Activated B cell treated with CpG ODN at 0.5 μM for 24 hours (primary cell): ENCODE measurements around the gene MYLK. TPM values are rescaled to one million over a fixed set of nuclear protein-coding genes. Genes with fewer than 3 reads are reported as not detected.

Experiments
- ATAC-seq: fragments of 200-7000 bp; cut with Tn5 transposase; one replicate; pipeline ENCODE4 v1.10.0; 2021; ENCODE audit warnings: low read depth, mild to moderate bottlenecking, moderate library complexity
- CTCF ChIA-PET: fragments of 350-600 bp; sonication (Branson Sonifier 250); formaldehyde crosslinking; loops from one replicate; lab custom pipeline; 2021; ENCODE audit warnings: antibody characterized with exemption; lab: Charles Lee
- POLR2A ChIA-PET: fragments of 350-600 bp; sonication (Branson Sonifier 250); formaldehyde crosslinking; loops from one replicate; lab custom pipeline; 2021; ENCODE audit warnings: antibody characterized with exemption; lab: Charles Lee
- DNase-seq: peaks from one replicate; pipeline ENCODE4 v3.0.0; 2022
- H3K27ac Mint-ChIP-seq: one replicate; pipeline ENCODE4 v1.8.0; 2020; ENCODE audit warnings: mixed read lengths
- H3K27me3 Mint-ChIP-seq: one replicate; pipeline ENCODE4 v1.8.0; 2021; ENCODE audit warnings: mixed read lengths
- H3K36me3 Mint-ChIP-seq: one replicate; pipeline ENCODE4 v1.8.0; 2021; ENCODE audit warnings: low read depth, mixed read lengths
- H3K4me1 Mint-ChIP-seq: one replicate; pipeline ENCODE4 v1.8.0; 2021; ENCODE audit warnings: mixed read lengths
- H3K4me3 Mint-ChIP-seq: one replicate; pipeline ENCODE4 v1.8.0; 2020; ENCODE audit warnings: mild to moderate bottlenecking, mixed read lengths
- H3K9me3 Mint-ChIP-seq: one replicate; pipeline ENCODE4 v1.8.0; 2020; ENCODE audit warnings: mixed read lengths
- intact Hi-C: fragments of 100-400 bp; cut with micrococcal nuclease; formaldehyde crosslinking; loops from one replicate; pipeline ENCODE4 v1.15.1; 2024
- total RNA-seq: library from RNA; stranded (reverse); gene quantifications from 2 replicates; pipeline ENCODE4 v1.2.3, GENCODE V29; 2022
- TF ChIP-seq, protein P1 (sequence below): fragments of 200-600 bp; IDR thresholded peaks from one replicate; pipeline ENCODE4 v1.8.0; 2022; ENCODE audit warnings: antibody characterized with exemption, mild to moderate bottlenecking

MYLK gene
- total RNA-seq, 1 donor from 2014 or later = not detected

DNA sequence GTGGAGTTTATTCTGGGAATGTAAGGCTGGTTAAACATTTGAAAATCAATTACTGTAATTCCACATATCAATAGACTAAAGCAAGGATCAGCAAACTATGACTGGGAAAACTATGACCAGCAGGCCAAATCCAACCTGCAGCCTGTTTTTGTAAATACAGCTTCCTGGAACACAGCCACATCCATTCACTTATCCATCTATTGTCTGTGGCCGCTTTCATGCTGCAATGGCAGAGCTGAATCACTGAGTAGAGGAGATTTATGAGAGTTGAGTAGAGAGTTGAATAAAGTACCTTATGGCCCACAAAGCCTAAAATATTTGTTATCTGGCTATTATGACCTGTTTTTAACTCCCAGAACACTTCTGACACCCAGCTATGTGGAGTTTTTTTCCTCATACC is 12.2 kb downstream of the MYLK start:
- ATAC-seq (no peak), DNase-seq (no peak)
- Mint-ChIP-seq H3K27ac (no peak overlapping the region), H3K4me3 (no peak overlapping the region), H3K36me3 (no peaks in the 10 kb centered on the region), H3K4me1 (no peaks in the 10 kb centered on the region), H3K27me3 (no peaks in the 10 kb centered on the region), H3K9me3 (no peaks in the 10 kb centered on the region)
- TF ChIP-seq, protein P1, sequence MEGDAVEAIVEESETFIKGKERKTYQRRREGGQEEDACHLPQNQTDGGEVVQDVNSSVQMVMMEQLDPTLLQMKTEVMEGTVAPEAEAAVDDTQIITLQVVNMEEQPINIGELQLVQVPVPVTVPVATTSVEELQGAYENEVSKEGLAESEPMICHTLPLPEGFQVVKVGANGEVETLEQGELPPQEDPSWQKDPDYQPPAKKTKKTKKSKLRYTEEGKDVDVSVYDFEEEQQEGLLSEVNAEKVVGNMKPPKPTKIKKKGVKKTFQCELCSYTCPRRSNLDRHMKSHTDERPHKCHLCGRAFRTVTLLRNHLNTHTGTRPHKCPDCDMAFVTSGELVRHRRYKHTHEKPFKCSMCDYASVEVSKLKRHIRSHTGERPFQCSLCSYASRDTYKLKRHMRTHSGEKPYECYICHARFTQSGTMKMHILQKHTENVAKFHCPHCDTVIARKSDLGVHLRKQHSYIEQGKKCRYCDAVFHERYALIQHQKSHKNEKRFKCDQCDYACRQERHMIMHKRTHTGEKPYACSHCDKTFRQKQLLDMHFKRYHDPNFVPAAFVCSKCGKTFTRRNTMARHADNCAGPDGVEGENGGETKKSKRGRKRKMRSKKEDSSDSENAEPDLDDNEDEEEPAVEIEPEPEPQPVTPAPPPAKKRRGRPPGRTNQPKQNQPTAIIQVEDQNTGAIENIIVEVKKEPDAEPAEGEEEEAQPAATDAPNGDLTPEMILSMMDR = no peak
- intact Hi-C loops = no loop called here
- POLR2A ChIA-PET = no interaction called here
- CTCF ChIA-PET = no interaction called here

DNA sequence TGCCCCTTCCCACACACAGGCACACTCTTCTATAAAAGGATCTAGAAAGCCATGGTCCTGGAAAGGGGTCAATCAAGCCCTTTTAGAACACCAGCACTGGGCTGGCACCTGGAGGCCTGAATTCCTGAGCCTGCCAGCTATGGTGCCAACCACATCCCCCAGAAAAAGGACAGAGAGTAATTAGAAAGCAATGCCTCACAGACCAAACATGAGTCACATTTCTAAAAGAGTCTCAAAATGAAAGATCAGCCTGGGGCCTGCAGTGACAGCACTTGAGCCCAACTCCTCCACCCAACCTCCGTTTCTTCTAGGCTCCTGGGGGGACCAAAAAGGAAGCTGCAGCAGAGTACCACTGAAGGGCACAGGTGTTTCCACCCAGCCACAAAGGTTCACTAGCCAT is 14.1 kb downstream of the MYLK start:
- Mint-ChIP-seq H3K4me1 (no peaks in the 10 kb centered on the region), H3K36me3 (no peaks in the 10 kb centered on the region), H3K27ac (no peak overlapping the region), H3K4me3 (no peak overlapping the region), H3K27me3 (no peaks in the 10 kb centered on the region), H3K9me3 (no peaks in the 10 kb centered on the region)
- POLR2A ChIA-PET = no interaction called here
- TF ChIP-seq, protein P1 = no peak
- intact Hi-C loops = no loop called here
- DNase-seq (no peak), ATAC-seq (no peak)
- CTCF ChIA-PET = no interaction called here

DNA sequence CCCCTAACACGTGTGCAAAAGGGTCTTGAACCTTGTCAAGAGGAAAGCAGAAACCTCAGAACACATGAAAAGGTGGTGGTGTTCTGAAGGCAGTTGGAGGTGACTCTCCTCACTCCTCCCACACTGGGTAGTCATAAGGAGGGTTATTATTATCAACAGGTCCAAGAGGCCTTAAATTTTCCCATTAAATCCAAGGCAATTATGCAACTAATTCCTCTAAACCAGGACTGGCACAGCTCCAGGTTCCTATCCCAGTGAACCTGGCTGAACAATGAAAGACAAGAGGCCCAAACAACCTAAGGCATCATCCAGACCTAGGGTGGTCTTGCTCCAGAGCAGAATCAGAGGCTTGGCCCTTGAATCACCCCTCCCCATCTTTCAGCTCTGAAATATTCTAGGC is 15.0 kb downstream of the MYLK start:
- H3K27ac Mint-ChIP-seq = no peak overlapping the region
- intact Hi-C loops = no loop called here
- H3K36me3 Mint-ChIP-seq = no peaks in the 10 kb centered on the region
- ATAC-seq = no peak
- H3K9me3 Mint-ChIP-seq = no peaks in the 10 kb centered on the region
- H3K4me1 Mint-ChIP-seq = no peaks in the 10 kb centered on the region
- TF ChIP-seq, protein P1 = no peak
- ChIA-PET POLR2A (no interaction called here), CTCF (no interaction called here)
- no peak for DNase-seq
- H3K27me3 Mint-ChIP-seq = no peaks in the 10 kb centered on the region
- H3K4me3 Mint-ChIP-seq = no peak overlapping the region

DNA sequence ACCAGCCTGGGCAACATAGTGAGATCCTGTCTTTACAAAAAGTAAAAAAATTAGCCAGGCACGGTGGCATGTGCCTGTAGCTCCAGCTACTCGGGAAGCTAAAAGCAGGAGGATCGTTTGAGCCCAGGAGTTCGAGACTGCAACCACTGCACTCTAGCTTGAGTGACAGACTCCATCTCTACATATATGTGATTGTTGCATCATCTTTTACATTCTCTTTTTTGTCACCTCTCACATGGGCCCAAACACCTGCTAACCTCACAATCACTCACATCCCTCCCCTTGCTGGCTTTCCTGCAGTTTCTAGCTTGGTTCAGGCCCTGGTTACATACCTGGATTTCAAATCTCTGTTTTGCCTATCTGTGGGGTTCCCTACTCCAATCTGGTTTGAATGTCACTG is 19.4 kb downstream of the MYLK start:
- Mint-ChIP-seq H3K4me1 (no peaks in the 10 kb centered on the region), H3K27me3 (no peaks in the 10 kb centered on the region), H3K4me3 (no peak overlapping the region), H3K9me3 (no peaks in the 10 kb centered on the region), H3K36me3 (no peaks in the 10 kb centered on the region), H3K27ac (no peak overlapping the region)
- DNase-seq (no peak), ATAC-seq (no peak)
- TF ChIP-seq, protein P1 = no peak
- intact Hi-C loops = no loop called here
- POLR2A ChIA-PET = no interaction called here
- CTCF ChIA-PET = no interaction called here

DNA sequence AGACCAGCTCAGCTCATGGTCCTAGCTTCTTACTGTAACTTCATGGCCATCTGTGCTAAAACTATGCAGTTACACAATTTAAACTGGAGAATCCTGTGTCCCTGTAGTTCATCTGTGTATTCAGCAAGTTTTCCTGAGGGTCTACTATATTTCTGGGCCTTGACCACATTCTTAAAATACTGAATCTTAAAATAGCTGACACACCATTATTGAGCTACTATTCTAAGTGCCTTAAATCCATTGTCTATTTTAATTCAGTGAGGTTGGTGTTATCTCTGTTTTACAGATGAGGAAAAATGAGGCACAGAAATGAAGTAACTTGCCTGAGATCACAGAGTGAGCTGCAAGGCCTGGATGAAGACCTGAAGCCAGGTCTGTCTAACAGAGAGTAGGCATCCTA is 22.0 kb downstream of the MYLK start:
- intact Hi-C loops = no loop called here
- DNase-seq (no peak), ATAC-seq (no peak)
- POLR2A ChIA-PET = no interaction called here
- H3K9me3 Mint-ChIP-seq = no peaks in the 10 kb centered on the region
- H3K4me1 Mint-ChIP-seq = no peaks in the 10 kb centered on the region
- no peak overlapping the region for H3K4me3 Mint-ChIP-seq
- TF ChIP-seq, protein P1 = no peak
- H3K36me3 Mint-ChIP-seq = no peaks in the 10 kb centered on the region
- no peak overlapping the region for H3K27ac Mint-ChIP-seq
- no peaks in the 10 kb centered on the region for H3K27me3 Mint-ChIP-seq
- CTCF ChIA-PET = no interaction called here
